H9 (cell line): ENCODE results near the gene VAV2. TPM values are rescaled to one million over a fixed set of nuclear protein-coding genes. Genes with fewer than 3 reads are reported as not detected.
A peak's percentile ranks its signal among the peaks of the same experiment; 100 is the strongest.

Source experiments
- DNase-seq: peaks from one replicate; pipeline ENCODE4 v3.0.0-alpha.2; 2017
- H2AFZ ChIP-seq: one replicate; pipeline ENCODE4 v1.6.1; 2013; ENCODE audit warnings: mild to moderate bottlenecking, low read length, control low read depth, moderate library complexity
- H2AK5ac ChIP-seq: 2 replicates; pipeline ENCODE4 v1.6.1; 2013; ENCODE audit warnings: low read length, control low read depth, mixed read lengths; ENCODE audit not compliant: insufficient read length
- H2BK120ac ChIP-seq: one replicate; pipeline ENCODE4 v1.6.1; 2013; ENCODE audit warnings: low read depth, mild to moderate bottlenecking, low read length, control low read depth, inconsistent platforms; ENCODE audit not compliant: poor library complexity, severe bottlenecking
- H2BK12ac ChIP-seq: 2 replicates; pipeline ENCODE4 v1.6.1; 2013; ENCODE audit warnings: low read length, control low read depth, mixed read lengths, low read depth; ENCODE audit not compliant: insufficient read length
- H2BK15ac ChIP-seq: 2 replicates; pipeline ENCODE4 v1.6.1; 2013; ENCODE audit warnings: low read depth, low read length, control low read depth
- H2BK20ac ChIP-seq: one replicate; pipeline ENCODE4 v1.6.1; 2013; ENCODE audit warnings: low read depth, mild to moderate bottlenecking, low read length, control low read depth, inconsistent platforms; ENCODE audit not compliant: poor library complexity, severe bottlenecking
- H2BK5ac ChIP-seq: 2 replicates; pipeline ENCODE4 v1.6.1; 2013; ENCODE audit warnings: low read length, control low read depth, mixed read lengths; ENCODE audit not compliant: insufficient read length
- H3K14ac ChIP-seq: 2 replicates; pipeline ENCODE4 v1.6.1; 2013; ENCODE audit warnings: low read length, control low read depth; ENCODE audit not compliant: insufficient read depth
- H3K18ac ChIP-seq: 2 replicates; pipeline ENCODE4 v1.6.1; 2013; ENCODE audit warnings: low read depth, mild to moderate bottlenecking, mixed read lengths, low read length, control low read depth; ENCODE audit not compliant: insufficient read length
- H3K23ac ChIP-seq: 2 replicates; pipeline ENCODE4 v1.6.1; 2013; ENCODE audit warnings: low read length, control low read depth, mixed read lengths, low read depth; ENCODE audit not compliant: insufficient read length
- H3K23me2 ChIP-seq: 2 replicates; pipeline ENCODE4 v1.6.1; 2013; ENCODE audit warnings: low read depth, mild to moderate bottlenecking, mixed read lengths, low read length, control low read depth; ENCODE audit not compliant: insufficient read length, poor library complexity, severe bottlenecking
- H3K27ac ChIP-seq: 2 replicates; pipeline ENCODE4 v1.5.1; 2013; ENCODE audit warnings: low read length, control low read depth, mixed read lengths, low read depth; ENCODE audit not compliant: insufficient read length
- H3K27me3 ChIP-seq: 2 replicates; pipeline ENCODE4 v1.6.1; 2013; ENCODE audit warnings: low read length, control low read depth, inconsistent platforms; ENCODE audit not compliant: insufficient read depth
- H3K4ac ChIP-seq: 2 replicates; pipeline ENCODE4 v1.6.1; 2013; ENCODE audit warnings: low read depth, mild to moderate bottlenecking, control low read depth, inconsistent platforms, low read length, moderate library complexity
- H3K4me1 ChIP-seq: 2 replicates; pipeline ENCODE4 v1.6.1; 2013; ENCODE audit warnings: low read length, control low read depth, inconsistent platforms; ENCODE audit not compliant: insufficient read depth
- H3K4me2 ChIP-seq: 2 replicates; pipeline ENCODE4 v1.6.1; 2013; ENCODE audit warnings: low read length, control low read depth, mixed read lengths; ENCODE audit not compliant: insufficient read length, insufficient read depth
- H3K56ac ChIP-seq: 2 replicates; pipeline ENCODE4 v1.6.1; 2013; ENCODE audit warnings: low read depth, mild to moderate bottlenecking, mixed read lengths, low read length, control low read depth; ENCODE audit not compliant: insufficient read length
- H3K79me1 ChIP-seq: 2 replicates; pipeline ENCODE4 v1.6.1; 2013; ENCODE audit warnings: low read depth, mild to moderate bottlenecking, moderate library complexity, low read length, control low read depth, inconsistent platforms; ENCODE audit not compliant: insufficient read depth, poor library complexity, severe bottlenecking
- H3K79me2 ChIP-seq: 2 replicates; pipeline ENCODE4 v1.6.1; 2013; ENCODE audit warnings: low read length, control low read depth, inconsistent platforms; ENCODE audit not compliant: insufficient read depth
- H3K9ac ChIP-seq: 2 replicates; pipeline ENCODE4 v1.6.1; 2013; ENCODE audit warnings: low read length, control low read depth, mixed read lengths; ENCODE audit not compliant: insufficient read length; ENCODE audit errors: extremely low read depth
- H3K9me3 ChIP-seq: one replicate; pipeline ENCODE4 v1.6.1; 2013; ENCODE audit warnings: low read depth, low read length, inconsistent platforms; ENCODE audit not compliant: control insufficient read depth
- H3T11ph ChIP-seq: one replicate; pipeline ENCODE4 v1.6.1; 2013; ENCODE audit warnings: mild to moderate bottlenecking, low read length, control low read depth, inconsistent platforms
- H4K20me1 ChIP-seq: one replicate; pipeline ENCODE4 v1.6.1; 2013; ENCODE audit not compliant: control insufficient read depth, insufficient read length, insufficient read depth
- H4K5ac ChIP-seq: 2 replicates; pipeline ENCODE4 v1.6.1; 2013; ENCODE audit warnings: low read depth, mild to moderate bottlenecking, mixed read lengths, low read length, control low read depth; ENCODE audit not compliant: insufficient read length
- H4K8ac ChIP-seq: replicated peaks from 2 replicates; pipeline ENCODE4 v1.6.1; 2013; ENCODE audit warnings: low read length, control low read depth, mixed read lengths, low read depth; ENCODE audit not compliant: insufficient read length
- H4K91ac ChIP-seq: 2 replicates; pipeline ENCODE4 v1.6.1; 2013; ENCODE audit warnings: low read depth, mild to moderate bottlenecking, moderate library complexity, mixed read lengths, low read length, control low read depth; ENCODE audit not compliant: insufficient read length
- H3K27ac Mint-ChIP-seq, 3 experiments: 2 replicates in 2 of 3; 3 replicates in 1 of 3; pipeline ENCODE4 v1.8.0; 2020 to 2021; ENCODE audit warnings: mixed read lengths in 3 of 3, mild to moderate bottlenecking in 1 of 3, moderate library complexity in 1 of 3
- H3K27me3 Mint-ChIP-seq: 2 replicates; pipeline ENCODE4 v1.8.0; 2021; ENCODE audit warnings: low read depth, mild to moderate bottlenecking, moderate library complexity, mixed read lengths
- H3K36me3 Mint-ChIP-seq, 3 experiments: 2 replicates in 2 of 3; 3 replicates in 1 of 3; pipeline ENCODE4 v1.8.0; 2020 to 2021; ENCODE audit warnings: low read depth in 3 of 3, mixed read lengths in 3 of 3; ENCODE audit not compliant: insufficient read depth in 1 of 3
- H3K4me1 Mint-ChIP-seq, 2 experiments: 2 replicates each; pipeline ENCODE4 v1.8.0; 2020; ENCODE audit warnings: mixed read lengths in 2 of 2
- H3K4me3 Mint-ChIP-seq, 2 experiments: 2 replicates in 1 of 2; 3 replicates in 1 of 2; pipeline ENCODE4 v1.8.0; 2020 to 2021; ENCODE audit warnings: mild to moderate bottlenecking in 2 of 2, mixed read lengths in 2 of 2, moderate library complexity in 1 of 2
- H3K9me3 Mint-ChIP-seq, 2 experiments: 2 replicates in 1 of 2; 3 replicates in 1 of 2; pipeline ENCODE4 v1.8.0; 2020; ENCODE audit warnings: mild to moderate bottlenecking in 2 of 2, mixed read lengths in 2 of 2, moderate library complexity in 1 of 2
- WGBS: extraction: QIAGEN DNeasy Blood & Tissue Kit; methylation state at CpG from one replicate; pipeline ENCODE4 v1.1.7; 2013; ENCODE audit warnings: missing lambda C conversion rate, low lambda C conversion rate, mixed read lengths; ENCODE audit not compliant: insufficient read length; ENCODE audit errors: extremely low coverage; 5-methylcytosine and 5-hydroxymethylcytosine counted together
- long read RNA-seq: library from polyadenylated mRNA; unstranded; transcript quantifications from one replicate; pipeline ENCODE4 v2.0.0, GENCODE V29; 2020
- total RNA-seq: library from RNA; stranded (reverse); gene quantifications from 2 replicates; pipeline ENCODE4 v1.2.1, GENCODE V29; 2021
- TF ChIP-seq, protein P1 (sequence below): fragments of 200-600 bp; sonication (generic); conservative IDR thresholded peaks from 3 replicates; pipeline ENCODE4 v1.8.0; 2021; ENCODE audit warnings: antibody characterized with exemption, mild to moderate bottlenecking

Gene VAV2, protein sequence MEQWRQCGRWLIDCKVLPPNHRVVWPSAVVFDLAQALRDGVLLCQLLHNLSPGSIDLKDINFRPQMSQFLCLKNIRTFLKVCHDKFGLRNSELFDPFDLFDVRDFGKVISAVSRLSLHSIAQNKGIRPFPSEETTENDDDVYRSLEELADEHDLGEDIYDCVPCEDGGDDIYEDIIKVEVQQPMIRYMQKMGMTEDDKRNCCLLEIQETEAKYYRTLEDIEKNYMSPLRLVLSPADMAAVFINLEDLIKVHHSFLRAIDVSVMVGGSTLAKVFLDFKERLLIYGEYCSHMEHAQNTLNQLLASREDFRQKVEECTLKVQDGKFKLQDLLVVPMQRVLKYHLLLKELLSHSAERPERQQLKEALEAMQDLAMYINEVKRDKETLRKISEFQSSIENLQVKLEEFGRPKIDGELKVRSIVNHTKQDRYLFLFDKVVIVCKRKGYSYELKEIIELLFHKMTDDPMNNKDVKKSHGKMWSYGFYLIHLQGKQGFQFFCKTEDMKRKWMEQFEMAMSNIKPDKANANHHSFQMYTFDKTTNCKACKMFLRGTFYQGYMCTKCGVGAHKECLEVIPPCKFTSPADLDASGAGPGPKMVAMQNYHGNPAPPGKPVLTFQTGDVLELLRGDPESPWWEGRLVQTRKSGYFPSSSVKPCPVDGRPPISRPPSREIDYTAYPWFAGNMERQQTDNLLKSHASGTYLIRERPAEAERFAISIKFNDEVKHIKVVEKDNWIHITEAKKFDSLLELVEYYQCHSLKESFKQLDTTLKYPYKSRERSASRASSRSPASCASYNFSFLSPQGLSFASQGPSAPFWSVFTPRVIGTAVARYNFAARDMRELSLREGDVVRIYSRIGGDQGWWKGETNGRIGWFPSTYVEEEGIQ
- total RNA-seq, result 58.7 and 58.9 TPM in 2 replicates
- long read RNA-seq, full-length matches to known transcripts, result 57 of 103 reads
- long read RNA-seq, partial matches to known transcripts, result 16 of 103 reads
- long read RNA-seq, other reads (novel, unspliced or antisense), result 30 of 103 reads

DNA sequence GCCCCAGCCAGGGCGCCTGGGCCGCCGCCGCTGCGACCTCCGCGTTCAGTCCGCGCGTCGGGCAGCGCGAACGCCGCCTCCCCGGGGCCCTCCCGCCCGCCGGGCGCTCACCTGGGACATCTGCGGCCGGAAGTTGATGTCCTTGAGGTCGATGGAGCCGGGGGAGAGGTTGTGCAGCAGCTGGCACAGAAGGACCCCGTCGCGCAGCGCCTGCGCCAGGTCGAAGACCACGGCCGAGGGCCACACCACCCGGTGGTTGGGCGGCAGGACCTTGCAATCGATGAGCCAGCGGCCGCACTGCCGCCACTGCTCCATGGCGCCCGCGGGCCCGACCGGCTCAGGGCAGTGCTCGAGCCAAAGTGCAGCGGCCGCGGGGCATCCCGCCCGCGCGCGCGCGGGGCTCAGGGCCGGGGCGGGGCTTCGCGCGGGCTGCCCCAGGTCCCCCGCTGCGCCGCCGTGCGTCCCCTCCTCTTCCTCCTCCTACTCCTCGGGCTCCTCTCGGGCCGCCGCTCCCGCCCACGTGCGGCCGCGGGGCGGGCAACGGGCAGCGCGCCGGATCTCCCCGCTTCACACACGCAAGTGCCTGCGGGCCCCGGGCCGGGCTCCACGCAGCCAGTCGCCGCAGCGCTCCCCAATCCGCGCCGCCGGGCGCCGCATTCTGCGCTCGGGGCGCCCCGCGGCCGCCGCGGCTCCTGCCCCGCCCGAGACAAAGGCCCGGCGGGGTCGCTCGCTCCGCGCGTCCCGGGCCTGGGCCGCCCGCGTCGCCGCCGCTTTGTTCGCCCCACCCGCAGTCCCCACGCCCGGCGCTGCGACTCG, at the start of gene VAV2:
Gene VAV2, minus strand, starts transcription at position 361 of the 816 bp plus-strand sequence. Its CDS starts 46 bp downstream, at position 315.
- Histone ChIP-seq H3T11ph (no peak within 1 kb of the TSS), H3K79me2 (peaks cover 17% of the 10 kb centered on the region; the same call in 1 of the 2 replicates), H3K23me2 (peaks cover 15% of the 10 kb centered on the region), H2BK20ac (no peak within 1 kb of the TSS), H3K27me3 (no peaks in the 10 kb centered on the region), H3K23ac (no peak within 1 kb of the TSS), H3K56ac (no peak within 1 kb of the TSS), H4K8ac (no peak within 1 kb of the TSS), H2BK12ac (no peak within 1 kb of the TSS), H3K27ac (no peak within 1 kb of the TSS), H3K18ac (no peak within 1 kb of the TSS), H2BK120ac (no peak within 1 kb of the TSS), H2AFZ (no peak within 1 kb of the TSS), H2AK5ac (no peak within 1 kb of the TSS), H2BK5ac (no peak within 1 kb of the TSS), H4K20me1 (no peaks in the 10 kb centered on the region), H3K4me1 (no peaks in the 10 kb centered on the region), H4K5ac (no peak within 1 kb of the TSS), H3K9me3 (no peaks in the 10 kb centered on the region), H2BK15ac (no peak within 1 kb of the TSS), H3K4ac (no peak within 1 kb of the TSS), H3K14ac (peak within 1 kb of the TSS; percentile 62; the same call in 1 of the 2 replicates), H3K79me1 (peaks cover 4% of the 10 kb centered on the region), H3K9ac (peak within 1 kb of the TSS; percentile 41), H4K91ac (no peak within 1 kb of the TSS), H3K4me2 (peak within 1 kb of the TSS; percentile 74)
- H3K27ac Mint-ChIP-seq, result no peak within 1 kb of the TSS
- H3K4me1 Mint-ChIP-seq, result peaks cover 21 to 34% of the 10 kb centered on the region in 2 experiments
- no CpG with 5 or more reads among the region's 124 CpGs for WGBS
- H3K36me3 Mint-ChIP-seq, result no peaks in the 10 kb centered on the region
- DNase-seq, result peak; percentile 58
- H3K9me3 Mint-ChIP-seq, result no peaks in the 10 kb centered on the region
- peaks cover under 1% of the 10 kb centered on the region; the same call in 1 of the 2 replicates for H3K27me3 Mint-ChIP-seq
- H3K4me3 Mint-ChIP-seq, result peak within 1 kb of the TSS; percentile 85 to 86
- TF ChIP-seq, protein P1, sequence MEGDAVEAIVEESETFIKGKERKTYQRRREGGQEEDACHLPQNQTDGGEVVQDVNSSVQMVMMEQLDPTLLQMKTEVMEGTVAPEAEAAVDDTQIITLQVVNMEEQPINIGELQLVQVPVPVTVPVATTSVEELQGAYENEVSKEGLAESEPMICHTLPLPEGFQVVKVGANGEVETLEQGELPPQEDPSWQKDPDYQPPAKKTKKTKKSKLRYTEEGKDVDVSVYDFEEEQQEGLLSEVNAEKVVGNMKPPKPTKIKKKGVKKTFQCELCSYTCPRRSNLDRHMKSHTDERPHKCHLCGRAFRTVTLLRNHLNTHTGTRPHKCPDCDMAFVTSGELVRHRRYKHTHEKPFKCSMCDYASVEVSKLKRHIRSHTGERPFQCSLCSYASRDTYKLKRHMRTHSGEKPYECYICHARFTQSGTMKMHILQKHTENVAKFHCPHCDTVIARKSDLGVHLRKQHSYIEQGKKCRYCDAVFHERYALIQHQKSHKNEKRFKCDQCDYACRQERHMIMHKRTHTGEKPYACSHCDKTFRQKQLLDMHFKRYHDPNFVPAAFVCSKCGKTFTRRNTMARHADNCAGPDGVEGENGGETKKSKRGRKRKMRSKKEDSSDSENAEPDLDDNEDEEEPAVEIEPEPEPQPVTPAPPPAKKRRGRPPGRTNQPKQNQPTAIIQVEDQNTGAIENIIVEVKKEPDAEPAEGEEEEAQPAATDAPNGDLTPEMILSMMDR, result no peak
